ENCODE data around the gene DPEP2.
"Not testable (repeated sequence)": the region's sequence is repeated elsewhere in the genome, so short reads cannot be mapped to it uniquely, and the experiment has no call there.

Gene DPEP2

DNA sequence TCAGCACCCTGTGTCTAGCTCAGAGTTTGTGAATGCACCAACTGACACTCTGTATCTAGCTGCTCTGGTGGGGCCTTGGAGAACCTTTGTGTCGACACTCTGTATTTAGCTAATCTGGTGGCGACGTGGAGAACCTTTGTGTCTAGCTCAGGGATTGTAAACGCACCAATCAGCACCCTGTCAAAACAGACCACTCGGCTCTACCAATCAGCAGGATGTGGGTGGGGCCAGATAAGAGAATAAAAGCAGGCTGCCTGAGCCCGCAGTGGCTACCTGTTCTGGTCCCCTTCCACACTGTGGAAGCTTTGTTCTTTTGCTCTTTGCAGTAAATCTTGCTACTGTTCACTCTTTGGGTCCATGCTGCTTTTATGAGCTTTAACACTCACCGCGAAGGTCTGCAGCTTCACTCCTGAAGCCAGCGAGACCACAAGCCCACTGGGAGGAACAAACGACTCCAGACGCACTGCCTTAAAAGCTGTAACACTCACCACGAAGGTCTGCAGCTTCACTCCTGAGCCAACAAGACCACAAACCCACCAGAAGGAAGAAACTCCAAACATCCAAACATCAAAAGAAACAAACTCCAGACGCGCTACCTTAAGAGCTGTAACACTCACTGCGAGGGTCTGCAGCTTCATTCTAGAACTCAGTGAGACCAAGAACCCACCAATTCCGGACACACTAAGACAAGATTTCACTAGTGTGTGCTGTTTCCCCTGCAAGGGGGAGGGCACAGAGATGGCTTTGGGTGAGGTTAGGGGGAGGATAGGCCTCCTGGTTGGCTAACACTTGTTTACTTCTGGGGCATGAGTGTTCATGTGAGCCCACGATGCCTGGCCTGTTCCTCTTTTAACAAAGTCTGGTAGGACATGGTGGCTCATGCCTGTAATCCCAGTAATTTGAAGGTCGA lies at the start of gene DPEP2:
DPEP2 (minus strand) TSS at position 706 of the 910 bp plus-strand sequence. CDS start 6,272 bp downstream, outside the sequence.
- not testable (repeated sequence) for DNase-seq (ENCODE audit: low spot score)

GRCh38 chr16:68047987-68048386 lies 48.7 kb upstream of the DPEP2 start:
- DNase-seq (ENCODE audit: low spot score): no peak

GRCh38 chr16:68046106-68046505 lies 46.8 kb upstream of the DPEP2 start:
- no peak for DNase-seq (ENCODE audit: low spot score)

GRCh38 chr16:68041783-68042182 lies 42.5 kb upstream of the DPEP2 start:
- DNase-seq (ENCODE audit: low spot score): no peak

- peak; percentile 86 for DNase-seq (ENCODE audit: low spot score)
Measured at GRCh38 chr16:68040506-68041288, 41.4 kb upstream of the DPEP2 start.

- DNase-seq (ENCODE audit: low spot score): no peak
Measured at GRCh38 chr16:68037841-68038597, 38.7 kb upstream of the DPEP2 start.

- DNase-seq (ENCODE audit: low spot score): no peak
Measured at GRCh38 chr16:68035227-68035626, 35.9 kb upstream of the DPEP2 start.

DNA sequence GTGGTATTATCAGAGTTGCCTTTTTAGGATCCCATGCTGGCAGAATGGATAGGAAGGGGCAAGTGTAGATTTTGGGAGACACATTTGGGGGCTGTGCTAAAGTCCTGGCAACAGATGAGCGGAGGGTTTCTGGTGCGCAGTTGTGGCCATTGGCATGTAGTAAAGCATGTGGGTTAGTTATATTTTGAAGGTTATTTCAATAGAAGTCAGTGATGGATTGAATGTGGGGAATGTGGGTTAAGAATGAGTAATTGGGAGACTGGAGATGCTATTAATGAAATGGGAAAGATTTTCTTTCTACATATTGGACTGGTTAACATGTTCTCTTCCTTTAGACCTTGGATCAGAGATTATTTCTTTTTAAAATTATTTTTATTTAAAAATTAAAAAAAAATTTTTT lies 33.8 kb upstream of the DPEP2 start:
- no peak for DNase-seq (ENCODE audit: low spot score)

GRCh38 chr16:68031951-68032350 lies 32.7 kb upstream of the DPEP2 start:
- DNase-seq (ENCODE audit: low spot score): no peak

GRCh38 chr16:68030108-68030507 lies 30.8 kb upstream of the DPEP2 start:
- not testable (repeated sequence) for DNase-seq (ENCODE audit: low spot score)

- no peak for DNase-seq (ENCODE audit: low spot score)
Measured at GRCh38 chr16:68028996-68029395, 29.7 kb upstream of the DPEP2 start.

GRCh38 chr16:68022728-68023537 lies 23.6 kb upstream of the DPEP2 start, which contains the start of the genes DDX28 and DUS2:
Gene DDX28, minus strand, starts transcription at chr16:68023232. Its CDS starts 30 bp downstream, at chr16:68023202.
Gene DUS2, plus strand, starts transcription at chr16:68023284. Its CDS starts 14,740 bp downstream, at chr16:68038024.
- peak; percentile 97 for DNase-seq (ENCODE audit: low spot score)

- DNase-seq (ENCODE audit: low spot score): no peak
Measured at GRCh38 chr16:68022278-68022727, 23.0 kb upstream of the DPEP2 start.

DNA sequence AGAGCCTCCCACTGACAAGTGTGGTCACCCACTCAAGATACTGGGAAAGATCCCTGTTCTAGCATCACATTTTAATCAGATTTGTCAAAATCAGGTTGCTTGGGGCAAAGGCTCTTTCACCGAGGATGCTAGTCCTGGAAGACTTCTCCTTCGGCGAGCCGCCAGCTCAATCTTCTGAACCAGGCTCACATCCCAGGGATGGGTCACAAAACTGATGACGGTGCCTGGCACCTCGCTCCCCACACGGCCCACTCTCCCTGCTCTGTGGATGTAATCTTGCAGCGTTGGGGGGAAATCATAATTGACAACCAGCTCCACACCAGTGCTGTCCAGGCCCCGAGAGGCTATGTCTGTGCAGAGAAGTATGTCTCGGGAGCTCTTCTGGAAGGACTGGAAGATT lies 22.2 kb upstream of the DPEP2 start:
- no peak for DNase-seq (ENCODE audit: low spot score)

- DNase-seq (ENCODE audit: low spot score): no peak
Measured at GRCh38 chr16:68019167-68019680, 19.9 kb upstream of the DPEP2 start.

GRCh38 chr16:68015681-68016080 lies 16.4 kb upstream of the DPEP2 start, which contains the start of gene DPEP2NB:
Gene DPEP2NB, minus strand, starts transcription at chr16:68015911. Its CDS starts 141 bp downstream, at chr16:68015770.
- no peak for DNase-seq (ENCODE audit: low spot score)

DNA sequence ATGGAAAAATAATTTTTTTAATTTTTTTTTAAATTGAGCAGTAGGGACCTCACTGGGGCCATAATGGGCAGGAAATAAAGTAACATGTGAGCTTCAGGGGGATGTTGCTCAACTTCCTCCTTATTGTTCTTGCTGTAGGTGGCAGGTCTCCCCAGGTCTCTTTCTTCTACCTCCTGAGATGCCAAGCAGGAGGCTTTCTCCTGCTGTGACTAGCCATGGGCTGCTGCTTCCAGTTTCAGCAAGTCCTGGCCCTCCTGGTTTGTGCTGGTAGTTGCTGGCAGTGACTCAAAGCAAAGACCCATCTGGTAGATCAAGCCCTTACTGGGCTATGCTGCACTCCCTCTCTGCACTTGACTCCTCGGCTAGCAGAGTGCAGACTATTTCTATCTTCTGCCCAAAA lies 14.2 kb upstream of the DPEP2 start:
- DNase-seq (ENCODE audit: low spot score): no peak

- not testable (repeated sequence) for DNase-seq (ENCODE audit: low spot score)
Measured at GRCh38 chr16:68009872-68010271, 10.6 kb upstream of the DPEP2 start.

DNA sequence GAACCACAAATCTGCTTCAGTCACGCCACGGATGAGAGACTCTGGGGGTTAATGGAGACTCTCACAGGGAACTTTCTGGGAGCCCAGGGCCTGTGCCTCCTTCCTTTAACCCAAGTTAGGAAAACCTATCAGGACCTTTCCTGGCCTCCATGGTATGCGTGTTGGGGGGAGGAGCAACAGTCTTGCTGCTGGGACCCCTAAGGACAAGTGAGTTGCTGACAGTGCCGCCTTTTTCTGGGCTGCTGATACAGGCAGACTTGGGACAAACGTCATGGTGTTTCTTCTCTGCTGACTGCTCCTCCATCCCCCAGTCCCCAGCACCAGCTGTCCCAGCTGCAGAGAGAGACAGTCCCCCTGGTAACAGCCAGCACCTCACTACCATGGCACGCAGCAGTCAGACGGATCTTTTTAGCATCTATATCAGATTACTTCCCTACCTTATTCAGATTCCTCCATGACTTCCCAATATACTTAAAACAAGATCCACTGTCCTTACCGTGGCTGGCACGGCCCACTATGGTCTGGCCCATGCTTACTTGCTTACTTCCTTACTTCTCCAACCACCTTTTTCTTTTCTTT lies 10.0 kb upstream of the DPEP2 start:
- DNase-seq (ENCODE audit: low spot score): no peak

GRCh38 chr16:68005786-68006286 lies 6.6 kb upstream of the DPEP2 start:
- DNase-seq (ENCODE audit: low spot score): no peak

Data from ecto neural progenitor cell (in vitro differentiated cells).